HepG2 (cell line): Measurements from ENCODE around the gene NT5C3B. TPM values are rescaled to one million over a fixed set of nuclear protein-coding genes. Genes with fewer than 3 reads are reported as not detected.

Experiments used
- ARNT ChIP-seq: fragments of 450-650 bp; IDR thresholded peaks from 2 replicates; pipeline ENCODE4 v1.6.1; 2017
- ATF7-NPFF ChIP-seq: sonication (generic); formaldehyde crosslinking; IDR thresholded peaks from 2 replicates; pipeline ENCODE4 v1.8.1; 2023; ENCODE audit warnings: mild to moderate bottlenecking, low read depth, missing genetic modification reagents, moderate library complexity
- CAMTA2 ChIP-seq: sonication (generic); formaldehyde crosslinking; IDR thresholded peaks from 2 replicates; pipeline ENCODE4 v1.4.0; 2020; ENCODE audit warnings: mild to moderate bottlenecking, missing genetic modification reagents, borderline replicate concordance
- FOXK1 ChIP-seq: sonication (generic); formaldehyde crosslinking; IDR thresholded peaks from 2 replicates; pipeline ENCODE4 v1.4.0; 2020; ENCODE audit warnings: low read depth, missing genetic modification reagents, borderline replicate concordance
- KDM5A ChIP-seq: fragments of 200-600 bp; sonication (generic); IDR thresholded peaks from 2 replicates; pipeline ENCODE4 v1.7.0; 2018; ENCODE audit warnings: antibody characterized with exemption, mild to moderate bottlenecking, low read length, borderline replicate concordance
- MBD4 ChIP-seq: IDR thresholded peaks from 2 replicates; pipeline ENCODE4 v1.6.1; 2012; ENCODE audit warnings: low read length, inconsistent platforms, borderline replicate concordance
- MEF2D ChIP-seq: sonication (generic); formaldehyde crosslinking; IDR thresholded peaks from 2 replicates; pipeline ENCODE4 v1.5.1; 2020; ENCODE audit warnings: mild to moderate bottlenecking, missing genetic modification reagents
- MLLT10 ChIP-seq: sonication (generic); formaldehyde crosslinking; IDR thresholded peaks from 2 replicates; pipeline ENCODE4 v1.4.0; 2020; ENCODE audit warnings: missing genetic modification reagents
- NFKB2 ChIP-seq: sonication (generic); formaldehyde crosslinking; IDR thresholded peaks from 2 replicates; pipeline ENCODE4 v1.4.0; 2020; ENCODE audit warnings: missing genetic modification reagents, borderline replicate concordance
- POLR2G ChIP-seq: fragments of 200-400 bp; formaldehyde crosslinking; IDR thresholded peaks from 2 replicates; pipeline ENCODE4 v1.6.1; 2018; ENCODE audit warnings: mild to moderate bottlenecking, low read depth, low read length, moderate library complexity
- SP4 ChIP-seq: sonication (generic); formaldehyde crosslinking; IDR thresholded peaks from 2 replicates; pipeline ENCODE4 v1.8.1; 2023; ENCODE audit warnings: mild to moderate bottlenecking, missing genetic modification reagents
- ZBTB1 ChIP-seq: sonication (generic); formaldehyde crosslinking; IDR thresholded peaks from 2 replicates; pipeline ENCODE4 v1.4.0; 2020; ENCODE audit warnings: missing genetic modification reagents, borderline replicate concordance
- ZBTB8A ChIP-seq: sonication (generic); formaldehyde crosslinking; IDR thresholded peaks from 2 replicates; pipeline ENCODE4 v1.4.0; 2020; ENCODE audit warnings: mild to moderate bottlenecking, low read depth, missing genetic modification reagents, borderline replicate concordance
- ZFY ChIP-seq: sonication (generic); formaldehyde crosslinking; IDR thresholded peaks from 2 replicates; pipeline ENCODE4 v1.4.0; 2020; ENCODE audit warnings: missing genetic modification reagents
- ZNF235 ChIP-seq: sonication (generic); formaldehyde crosslinking; IDR thresholded peaks from 2 replicates; pipeline ENCODE4 v1.8.1; 2023; ENCODE audit warnings: mild to moderate bottlenecking, missing genetic modification reagents, borderline replicate concordance
- ZNF33A ChIP-seq: sonication (generic); formaldehyde crosslinking; IDR thresholded peaks from 2 replicates; pipeline ENCODE4 v1.5.1; 2020; ENCODE audit warnings: missing genetic modification reagents, mild to moderate bottlenecking, moderate library complexity, borderline replicate concordance
- ZNF343 ChIP-seq: sonication (generic); formaldehyde crosslinking; IDR thresholded peaks from 2 replicates; pipeline ENCODE4 v1.4.0; 2020; ENCODE audit warnings: mild to moderate bottlenecking, missing genetic modification reagents
- ZNF549 ChIP-seq: sonication (generic); formaldehyde crosslinking; IDR thresholded peaks from 2 replicates; pipeline ENCODE4 v1.5.0; 2020; ENCODE audit warnings: missing genetic modification reagents
- ZNF562 ChIP-seq: sonication (generic); formaldehyde crosslinking; IDR thresholded peaks from 2 replicates; pipeline ENCODE4 v1.8.0; 2022; ENCODE audit warnings: missing genetic modification reagents, borderline replicate concordance
- ZNF652 ChIP-seq: IDR thresholded peaks from 2 replicates; pipeline ENCODE4 v1.6.1; 2016; ENCODE audit warnings: low read depth, borderline replicate concordance
- ZNF777 ChIP-seq: sonication (generic); formaldehyde crosslinking; IDR thresholded peaks from 2 replicates; pipeline ENCODE4 v1.4.0; 2020; ENCODE audit warnings: missing genetic modification reagents
- ZNF780A ChIP-seq: sonication (generic); formaldehyde crosslinking; IDR thresholded peaks from 2 replicates; pipeline ENCODE4 v1.8.0; 2022; ENCODE audit warnings: mild to moderate bottlenecking, missing genetic modification reagents, moderate library complexity
- ZSCAN9 ChIP-seq: IDR thresholded peaks from 2 replicates; pipeline ENCODE4 v1.6.1; 2016; ENCODE audit warnings: borderline replicate concordance
- polyA plus RNA-seq, 8 experiments: library from polyadenylated mRNA; depleted of rRNA in 3 of 8; stranded (reverse) in 7 of 8; unstranded in 1 of 8; fragments of >200 nt; fragmentation: Illumina TruSeq in 4 of 8; extraction: Trizol in 4 of 8; gene quantifications; 2 replicates each; pipeline versions ENCODE4 v1.2.1 to v1.2.3, GENCODE V29; 2011 to 2016; ENCODE audit warnings: low read depth in 4 of 8, missing spikeins in 1 of 8, mixed read lengths in 1 of 8; ENCODE audit not compliant: insufficient read depth in 1 of 8
- total RNA-seq, 5 experiments: library from RNA; depleted of rRNA; stranded (reverse); fragments of >200 nt; fragmentation: Illumina TruSeq; extraction: Trizol; gene quantifications; 2 replicates each; pipeline ENCODE4 v1.2.3, GENCODE V29; 2016; ENCODE audit warnings: low read depth in 1 of 5
- TF ChIP-seq, protein P1 (sequence below): sonication (generic); formaldehyde crosslinking; IDR thresholded peaks from 2 replicates; pipeline ENCODE4 v1.5.0; 2020; ENCODE audit warnings: missing genetic modification reagents, mild to moderate bottlenecking, borderline replicate concordance
- TF ChIP-seq, protein P2 (sequence below): IDR thresholded peaks from 2 replicates; pipeline ENCODE4 v1.4.0; 2020; ENCODE audit warnings: mild to moderate bottlenecking, missing genetic modification reagents
- TF ChIP-seq, protein P3 (sequence below): sonication (generic); formaldehyde crosslinking; IDR thresholded peaks from 2 replicates; pipeline ENCODE4 v1.8.0; 2022; ENCODE audit warnings: missing genetic modification reagents, mild to moderate bottlenecking, inconsistent platforms, borderline replicate concordance

Gene NT5C3B
- total and polyA plus RNA-seq, 2 of the 13 experiments (the other 11 are each of a cell fraction or from before 2014, with no cell fraction given) = 104 to 126 TPM

DNA sequence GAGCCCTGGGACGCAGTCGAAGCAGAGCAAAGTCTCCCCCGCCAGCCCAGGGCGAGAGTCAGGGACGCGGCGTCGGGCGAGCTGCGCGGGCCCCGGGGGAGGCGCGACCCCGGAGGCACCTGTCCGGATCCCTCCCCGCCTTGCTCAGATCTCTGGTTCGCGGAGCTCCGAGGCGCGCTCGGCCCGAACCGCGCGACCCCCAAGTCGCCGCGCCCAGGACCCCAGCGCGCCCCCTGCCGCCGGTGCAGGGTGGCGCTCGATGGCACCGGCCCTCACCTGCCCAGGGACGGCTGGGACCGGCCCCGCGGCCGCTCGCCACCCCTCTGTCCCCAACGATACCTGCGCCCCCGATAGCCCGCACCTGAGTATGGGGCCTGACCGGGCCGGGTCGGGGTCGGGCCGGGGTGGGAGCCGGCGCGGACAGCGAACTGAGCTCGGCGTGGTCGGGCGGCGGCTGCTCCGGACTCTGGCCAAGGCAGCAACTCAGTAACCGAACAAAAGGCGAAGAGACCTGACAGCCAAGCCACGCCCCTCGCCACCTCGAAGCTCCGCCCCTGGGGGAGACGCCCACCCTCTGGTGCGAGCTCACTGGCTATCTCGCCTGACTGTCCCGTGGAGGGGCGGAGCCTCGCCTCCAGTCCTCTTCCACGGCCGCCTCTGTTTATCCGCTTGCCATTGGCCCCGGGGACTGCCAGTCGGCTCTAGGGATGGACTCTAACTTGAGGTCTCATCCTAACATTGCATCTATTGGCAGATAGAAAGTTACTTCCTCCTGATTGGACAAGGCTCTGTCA lies 49.6 kb downstream of the NT5C3B start, which contains the start of gene JUP (continued):
- TF ChIP-seq ZNF777 (peak; percentile 95), ATF7-NPFF (CRISPR knock-in tag) (peak; percentile 67), NFKB2 (CRISPR knock-in tag) (peak; percentile 80; the same call in 1 of the 2 replicates), MLLT10 (CRISPR knock-in tag) (no peak), MEF2D (no peak), ZNF549 (peak; percentile 72), ZSCAN9 (CRISPR knock-in tag) (0 out of 2 replicates have a peak, but pooled peaks have one; percentile 44), KDM5A (no peak), POLR2G (peak; percentile 90), ZNF562 (CRISPR knock-in tag) (no peak), ZNF652 (CRISPR knock-in tag) (no peak), ARNT (no peak), MBD4 (no peak), ZBTB8A (no peak), ZNF343 (no peak), ZNF780A (CRISPR knock-in tag) (no peak), CAMTA2 (CRISPR knock-in tag) (peak; percentile 67; the same call in 1 of the 2 replicates), ZBTB1 (CRISPR knock-in tag) (no peak), FOXK1 (CRISPR knock-in tag) (peak; percentile 92), SP4 (peak; percentile 99), ZNF33A (CRISPR knock-in tag) (no peak), ZNF235 (peak; percentile 87), ZFY (CRISPR knock-in tag) (peak; percentile 85)
- TF ChIP-seq, protein P1, sequence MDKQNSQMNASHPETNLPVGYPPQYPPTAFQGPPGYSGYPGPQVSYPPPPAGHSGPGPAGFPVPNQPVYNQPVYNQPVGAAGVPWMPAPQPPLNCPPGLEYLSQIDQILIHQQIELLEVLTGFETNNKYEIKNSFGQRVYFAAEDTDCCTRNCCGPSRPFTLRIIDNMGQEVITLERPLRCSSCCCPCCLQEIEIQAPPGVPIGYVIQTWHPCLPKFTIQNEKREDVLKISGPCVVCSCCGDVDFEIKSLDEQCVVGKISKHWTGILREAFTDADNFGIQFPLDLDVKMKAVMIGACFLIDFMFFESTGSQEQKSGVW (CRISPR knock-in tag) = no peak
- TF ChIP-seq, protein P2, sequence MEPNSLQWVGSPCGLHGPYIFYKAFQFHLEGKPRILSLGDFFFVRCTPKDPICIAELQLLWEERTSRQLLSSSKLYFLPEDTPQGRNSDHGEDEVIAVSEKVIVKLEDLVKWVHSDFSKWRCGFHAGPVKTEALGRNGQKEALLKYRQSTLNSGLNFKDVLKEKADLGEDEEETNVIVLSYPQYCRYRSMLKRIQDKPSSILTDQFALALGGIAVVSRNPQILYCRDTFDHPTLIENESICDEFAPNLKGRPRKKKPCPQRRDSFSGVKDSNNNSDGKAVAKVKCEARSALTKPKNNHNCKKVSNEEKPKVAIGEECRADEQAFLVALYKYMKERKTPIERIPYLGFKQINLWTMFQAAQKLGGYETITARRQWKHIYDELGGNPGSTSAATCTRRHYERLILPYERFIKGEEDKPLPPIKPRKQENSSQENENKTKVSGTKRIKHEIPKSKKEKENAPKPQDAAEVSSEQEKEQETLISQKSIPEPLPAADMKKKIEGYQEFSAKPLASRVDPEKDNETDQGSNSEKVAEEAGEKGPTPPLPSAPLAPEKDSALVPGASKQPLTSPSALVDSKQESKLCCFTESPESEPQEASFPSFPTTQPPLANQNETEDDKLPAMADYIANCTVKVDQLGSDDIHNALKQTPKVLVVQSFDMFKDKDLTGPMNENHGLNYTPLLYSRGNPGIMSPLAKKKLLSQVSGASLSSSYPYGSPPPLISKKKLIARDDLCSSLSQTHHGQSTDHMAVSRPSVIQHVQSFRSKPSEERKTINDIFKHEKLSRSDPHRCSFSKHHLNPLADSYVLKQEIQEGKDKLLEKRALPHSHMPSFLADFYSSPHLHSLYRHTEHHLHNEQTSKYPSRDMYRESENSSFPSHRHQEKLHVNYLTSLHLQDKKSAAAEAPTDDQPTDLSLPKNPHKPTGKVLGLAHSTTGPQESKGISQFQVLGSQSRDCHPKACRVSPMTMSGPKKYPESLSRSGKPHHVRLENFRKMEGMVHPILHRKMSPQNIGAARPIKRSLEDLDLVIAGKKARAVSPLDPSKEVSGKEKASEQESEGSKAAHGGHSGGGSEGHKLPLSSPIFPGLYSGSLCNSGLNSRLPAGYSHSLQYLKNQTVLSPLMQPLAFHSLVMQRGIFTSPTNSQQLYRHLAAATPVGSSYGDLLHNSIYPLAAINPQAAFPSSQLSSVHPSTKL (CRISPR knock-in tag) = no peak
- TF ChIP-seq, protein P3, sequence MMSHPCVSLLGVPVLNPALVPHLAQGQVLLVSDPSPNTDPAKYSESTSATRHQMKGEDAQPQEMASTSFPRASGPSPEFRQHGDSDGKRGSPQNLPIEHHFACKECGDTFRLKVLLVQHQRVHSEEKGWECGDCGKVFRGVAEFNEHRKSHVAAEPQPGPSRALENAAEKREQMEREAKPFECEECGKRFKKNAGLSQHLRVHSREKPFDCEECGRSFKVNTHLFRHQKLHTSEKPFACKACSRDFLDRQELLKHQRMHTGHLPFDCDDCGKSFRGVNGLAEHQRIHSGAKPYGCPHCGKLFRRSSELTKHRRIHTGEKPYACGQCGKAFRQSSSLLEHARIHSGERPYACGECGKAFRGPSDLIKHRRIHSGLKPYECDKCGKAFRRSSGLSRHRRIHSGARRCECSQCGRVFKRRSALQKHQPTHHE (CRISPR knock-in tag) = peak; percentile 68; the same call in 1 of the 2 replicates
